ENCODE results near the gene CEP170B. TPM values are rescaled to one million over a fixed set of nuclear protein-coding genes. Genes with fewer than 3 reads are reported as not detected.

Gene CEP170B
- total and polyA plus RNA-seq, 2 of the 13 experiments (the other 11 are each of a cell fraction or from before 2014, with no cell fraction given) = 4.3 to 8.8 TPM

DNA sequence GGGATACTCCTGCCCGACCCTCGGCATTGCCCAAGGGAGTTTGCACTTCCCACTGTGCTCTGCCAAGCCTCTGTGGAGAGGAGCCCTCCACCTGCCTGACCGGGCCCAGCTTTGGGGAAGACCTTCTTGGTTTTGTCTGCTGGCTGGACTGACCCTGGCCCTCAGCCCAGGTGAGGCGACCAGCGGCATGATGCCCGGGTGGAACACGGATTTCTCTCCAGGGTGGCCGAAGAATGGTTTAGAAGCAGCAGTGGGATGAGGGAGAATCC, 48.5 kb upstream of the CEP170B start (continued):
- no peak for TF ChIP-seq SALL2 (CRISPR knock-in tag; IDR thresholded peaks at IDR 0.05)
- 0 out of 2 replicates have a peak, but pooled peaks have one; percentile 9 for TF ChIP-seq ISL2 (CRISPR knock-in tag; IDR thresholded peaks at IDR 0.05)
- TF ChIP-seq FOXA1 (IDR thresholded peaks at IDR 0.05) = no peak
- TF ChIP-seq FOXA1 (CRISPR knock-in tag; IDR thresholded peaks at IDR 0.05) = no peak
- 0 out of 2 replicates have a peak, but pooled peaks have one; percentile 0 for TF ChIP-seq ZSCAN29 (CRISPR knock-in tag; conservative IDR thresholded peaks at IDR 0.05)
- no peak for TF ChIP-seq KIAA2018 (CRISPR knock-in tag; IDR thresholded peaks at IDR 0.05; ENCODE audit: borderline replicate concordance)
- no peak for TF ChIP-seq AGO2 (optimal IDR thresholded peaks at IDR 0.05; ENCODE audit: low read depth, low read length)
- 0 out of 2 replicates have a peak, but pooled peaks have one; percentile 7 for TF ChIP-seq ZFP1 (CRISPR knock-in tag; IDR thresholded peaks at IDR 0.05)
- 0 out of 2 replicates have a peak, but pooled peaks have one; percentile 2 for TF ChIP-seq TEF (CRISPR knock-in tag; IDR thresholded peaks at IDR 0.05)
- TF ChIP-seq SCMH1 (CRISPR knock-in tag; IDR thresholded peaks at IDR 0.05; ENCODE audit: borderline replicate concordance) = no peak
- no peak for TF ChIP-seq BRCA1 (CRISPR knock-in tag; IDR thresholded peaks at IDR 0.05)
- TF ChIP-seq MNT (IDR thresholded peaks at IDR 0.05) = no peak
- no peak for TF ChIP-seq ZNF451 (CRISPR knock-in tag; IDR thresholded peaks at IDR 0.05)
- TF ChIP-seq ZNF207 (IDR thresholded peaks at IDR 0.05; ENCODE audit: borderline replicate concordance) = no peak
- TF ChIP-seq RXRB (CRISPR knock-in tag; IDR thresholded peaks at IDR 0.05; ENCODE audit: borderline replicate concordance) = no peak
- TF ChIP-seq ZNF570 (CRISPR knock-in tag; IDR thresholded peaks at IDR 0.05; ENCODE audit: borderline replicate concordance) = 0 out of 2 replicates have a peak, but pooled peaks have one; percentile 3
